Mesodermal cell (in vitro differentiated cells): Measurements from ENCODE around the gene PPIL4. TPM values are rescaled to one million over a fixed set of nuclear protein-coding genes. Genes with fewer than 3 reads are reported as not detected.

Experiments
- H3K27ac ChIP-seq: 2 replicates; pipeline ENCODE4 v1.7.0; 2013; ENCODE audit warnings: mild to moderate bottlenecking, low read depth, low read length, moderate library complexity; ENCODE audit not compliant: severe bottlenecking
- H3K36me3 ChIP-seq: 2 replicates; pipeline ENCODE4 v1.7.1; 2013; ENCODE audit warnings: mild to moderate bottlenecking, low read length, moderate library complexity; ENCODE audit not compliant: control insufficient read depth, insufficient read depth
- H3K4me1 ChIP-seq: one replicate; pipeline ENCODE4 v1.7.1; 2013; ENCODE audit warnings: mild to moderate bottlenecking, low read length; ENCODE audit not compliant: insufficient read depth, control insufficient read depth, poor library complexity, severe bottlenecking
- H3K4me3 ChIP-seq: 2 replicates; pipeline ENCODE4 v1.7.0; 2013; ENCODE audit warnings: low read length, control low read depth, mild to moderate bottlenecking; ENCODE audit not compliant: insufficient read depth, poor library complexity, severe bottlenecking; ENCODE audit errors: extremely low read depth
- H3K9me3 ChIP-seq: 2 replicates; pipeline ENCODE4 v1.7.1; 2013; ENCODE audit warnings: mild to moderate bottlenecking, low read length, moderate library complexity; ENCODE audit not compliant: control insufficient read depth
- WGBS, 2 experiments: methylation state at CpG; one replicate each; pipeline ENCODE4 v1.1.5; 2013; ENCODE audit warnings: missing lambda C conversion rate in 2 of 2; ENCODE audit not compliant: insufficient coverage in 2 of 2; 5-methylcytosine and 5-hydroxymethylcytosine counted together
- polyA plus RNA-seq, 2 experiments: library from polyadenylated mRNA; stranded (reverse); fragments of 50-300 nt; gene quantifications; one replicate each; pipeline ENCODE4 v1.2.3, GENCODE V29; 2013

PPIL4 gene
- polyA plus RNA-seq (2013, experiment 1 of 2) = 35.7 TPM
- polyA plus RNA-seq (2013, experiment 2 of 2) = 45.3 TPM

- Histone ChIP-seq H3K4me3 (peak within 1 kb of the TSS; percentile 99), H3K9me3 (no peaks in the 10 kb centered on the region), H3K36me3 (peaks cover under 1% of the 10 kb centered on the region), H3K27ac (peak within 1 kb of the TSS; percentile 99), H3K4me1 (no peaks in the 10 kb centered on the region)
- WGBS, 2 experiments = 0 to 1% methylated on average over 52 to 61 of the region's 71 CpGs
These were observed at the start of gene PPIL4 for GRCh38 chr6:149545754-149546471. Gene PPIL4 (minus strand): TSS chr6:149546043. CDS start chr6:149546005, 38 bp downstream.

- Histone ChIP-seq H3K36me3 (peaks cover 73% of the 10 kb centered on the region), H3K9me3 (no peaks in the 10 kb centered on the region), H3K27ac (no peak overlapping the region), H3K4me1 (no peaks in the 10 kb centered on the region), H3K4me3 (no peak overlapping the region)
- WGBS, 2 experiments = no CpG with 5 or more reads among the region's 1 CpG
These were observed 47.6 kb upstream of the PPIL4 start for GRCh38 chr6:149593408-149593807.

- H3K4me1 ChIP-seq = no peaks in the 10 kb centered on the region
- peaks cover 74% of the 10 kb centered on the region for H3K36me3 ChIP-seq
- H3K4me3 ChIP-seq = no peak overlapping the region
- WGBS, 2 experiments = 100% methylated on average over 1 of the region's 2 CpGs; no CpG with 5 or more reads in 1 of the 2 experiments
- no peaks in the 10 kb centered on the region for H3K9me3 ChIP-seq
- no peak overlapping the region for H3K27ac ChIP-seq
These were observed 47.1 kb upstream of the PPIL4 start for GRCh38 chr6:149592983-149593382.

- H3K27ac ChIP-seq = no peak overlapping the region
- 89 to 100% methylated on average over 2 of the region's 2 CpGs for WGBS, 2 experiments
- no peak overlapping the region for H3K4me3 ChIP-seq
- no peaks in the 10 kb centered on the region for H3K4me1 ChIP-seq
- H3K36me3 ChIP-seq = peaks cover 63% of the 10 kb centered on the region
- no peaks in the 10 kb centered on the region for H3K9me3 ChIP-seq
These were observed 40.3 kb upstream of the PPIL4 start for GRCh38 chr6:149586149-149586548.

- Histone ChIP-seq H3K27ac (no peak overlapping the region), H3K4me1 (no peaks in the 10 kb centered on the region), H3K36me3 (peaks cover 45% of the 10 kb centered on the region), H3K9me3 (no peaks in the 10 kb centered on the region), H3K4me3 (no peak overlapping the region)
- WGBS, 2 experiments = 88 to 100% methylated on average over 1 to 2 of the region's 5 CpGs
These were observed 35.5 kb upstream of the PPIL4 start for GRCh38 chr6:149581349-149581748.

- 100% methylated on average over 2 of the region's 5 CpGs for WGBS, 2 experiments
- Histone ChIP-seq H3K9me3 (no peaks in the 10 kb centered on the region), H3K4me3 (no peak overlapping the region), H3K4me1 (no peaks in the 10 kb centered on the region), H3K36me3 (peaks cover 45% of the 10 kb centered on the region), H3K27ac (no peak overlapping the region)
These were observed 35.0 kb upstream of the PPIL4 start for GRCh38 chr6:149580880-149581279.

GRCh38 chr6:149567945-149568585 lies 22.2 kb upstream of the PPIL4 start:
- H3K4me1 ChIP-seq = no peaks in the 10 kb centered on the region
- H3K36me3 ChIP-seq = peaks cover under 1% of the 10 kb centered on the region
- WGBS, 2 experiments = 96 to 100% methylated on average over 6 of the region's 7 CpGs
- no peak overlapping the region for H3K27ac ChIP-seq
- no peak overlapping the region for H3K4me3 ChIP-seq
- no peaks in the 10 kb centered on the region for H3K9me3 ChIP-seq

- 39 to 63% methylated on average over 8 to 9 of the region's 12 CpGs for WGBS, 2 experiments
- H3K9me3 ChIP-seq = no peaks in the 10 kb centered on the region
- H3K4me3 ChIP-seq = peak overlapping the region; percentile 97
- H3K27ac ChIP-seq = no peak overlapping the region
- no peaks in the 10 kb centered on the region for H3K4me1 ChIP-seq
- H3K36me3 ChIP-seq = no peaks in the 10 kb centered on the region
These were observed 21.3 kb upstream of the PPIL4 start for GRCh38 chr6:149567194-149567586.

GRCh38 chr6:149566410-149567193 lies 20.8 kb upstream of the PPIL4 start:
- Histone ChIP-seq H3K27ac (peak overlapping the region; percentile 82), H3K9me3 (no peaks in the 10 kb centered on the region), H3K4me1 (no peaks in the 10 kb centered on the region), H3K36me3 (no peaks in the 10 kb centered on the region), H3K4me3 (peak overlapping the region; percentile 97)
- 0 to 1% methylated on average over 30 to 58 of the region's 81 CpGs for WGBS, 2 experiments

- H3K36me3 ChIP-seq = no peaks in the 10 kb centered on the region
- no peaks in the 10 kb centered on the region for H3K4me1 ChIP-seq
- H3K4me3 ChIP-seq = peak within 1 kb of the TSS; percentile 97
- H3K9me3 ChIP-seq = no peaks in the 10 kb centered on the region
- peak within 1 kb of the TSS; percentile 82 for H3K27ac ChIP-seq
- 1 to 2% methylated on average over 23 to 26 of the region's 59 CpGs for WGBS, 2 experiments
These were observed 19.9 kb upstream of the PPIL4 start, which contains the start of gene GINM1 for GRCh38 chr6:149565527-149566409. Gene GINM1 (plus strand): TSS chr6:149566375. CDS start chr6:149566415, 40 bp downstream.
